ENCODE results near the gene ALDH7A1. TPM values are rescaled to one million over a fixed set of nuclear protein-coding genes. Genes with fewer than 3 reads are reported as not detected.

Gene ALDH7A1
- total and polyA plus RNA-seq, 2 donors (not counting 1 experiment from before 2014, with no cell fraction given) = 0.78 to 3.3 TPM

DNA sequence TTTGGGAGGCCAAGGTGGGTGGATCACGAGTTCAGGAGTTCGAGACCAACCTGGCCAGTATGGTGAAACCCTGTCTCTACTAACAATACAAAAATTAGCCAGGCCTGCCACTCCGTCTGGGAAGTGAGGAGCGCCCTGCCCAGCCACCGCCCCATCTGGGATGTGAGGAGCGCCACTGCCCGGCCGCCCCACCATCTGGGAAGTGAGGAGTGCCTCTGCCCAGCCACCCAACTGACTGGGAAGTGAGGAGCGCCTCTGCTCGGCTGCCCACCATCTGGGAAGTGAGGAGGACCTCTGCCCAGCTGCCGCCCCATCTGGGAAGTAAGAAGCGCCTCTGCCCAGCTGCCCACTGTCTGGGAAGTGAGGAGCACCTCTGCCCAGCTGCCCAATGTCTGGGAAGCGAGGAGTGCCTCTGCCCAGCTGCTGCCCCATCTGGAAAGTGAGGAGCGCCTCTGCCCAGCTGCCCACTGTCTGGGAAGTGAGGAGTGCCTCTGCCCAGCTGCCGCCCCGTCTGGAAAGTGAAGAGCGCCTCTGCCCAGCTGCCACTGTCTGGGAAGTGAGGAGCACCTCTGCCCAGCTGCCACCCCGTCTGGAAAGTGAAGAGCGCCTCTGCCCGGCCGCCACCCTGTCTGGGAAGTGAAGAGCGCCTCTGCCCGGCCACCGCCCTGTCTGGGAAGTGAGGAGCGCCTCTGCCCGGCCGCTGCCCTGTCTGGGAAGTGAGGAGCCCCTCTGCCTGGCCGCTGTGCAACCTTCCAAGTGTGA lies 5.3 kb downstream of the ALDH7A1 start:
- no peak for ATAC-seq (ENCODE audit: low read depth)
- H3K4me1 ChIP-seq (ENCODE audit: control insufficient read depth in 2 of 2, insufficient read depth in 2 of 2, low read length in 2 of 2) = peaks cover 5 to 8% of the 10 kb centered on the region in 2 donors
- no peak overlapping the region for H3K4me3 ChIP-seq (ENCODE audit: control extremely low read depth in 1 of 5, extremely low read depth in 1 of 5, insufficient read depth in 1 of 5, low read depth in 2 of 5, low read length in 4 of 5)
- H3K79me2 ChIP-seq (ENCODE audit: control insufficient read depth, insufficient read depth, low read length) = no peaks in the 10 kb centered on the region
- H3K27me3 ChIP-seq (replicated peaks in 1 of 4; ENCODE audit: control extremely low read depth in 1 of 4, control insufficient read depth in 3 of 4, insufficient read depth in 4 of 4, low read length in 3 of 4) = no peaks in the 10 kb centered on the region
- no peak overlapping the region for H3K27ac ChIP-seq (ENCODE audit: low read length in 2 of 2)
- peaks cover 0 to 5% (median 0%) of the 10 kb centered on the region in 3 donors for H3K9me3 ChIP-seq (ENCODE audit: control extremely low read depth in 1 of 3, control insufficient read depth in 2 of 3, insufficient read depth in 1 of 3, low read length in 2 of 3)
- CTCF ChIA-PET = no interaction called here
- 95% methylated on average over 27 of the region's 28 CpGs for WGBS (ENCODE audit: insufficient coverage)
- no peaks in the 10 kb centered on the region for H3K9me3 Mint-ChIP-seq (ENCODE audit: insufficient read depth)
- no peak overlapping the region for H3K4me3 Mint-ChIP-seq
- DNase-seq = no peak
- H4K20me1 ChIP-seq (ENCODE audit: control insufficient read depth, insufficient read depth, low read length, poor library complexity, severe bottlenecking) = no peaks in the 10 kb centered on the region
- no peaks in the 10 kb centered on the region for H3K36me3 ChIP-seq (replicated peaks in 1 of 2; ENCODE audit: control extremely low read depth in 1 of 2, control insufficient read depth in 1 of 2, extremely low read depth in 1 of 2, insufficient read depth in 2 of 2, low read length in 1 of 2)
- H3K4me1 Mint-ChIP-seq = peaks cover 5% of the 10 kb centered on the region
- no peak overlapping the region for H3K9ac ChIP-seq (ENCODE audit: low read length)
- TF ChIP-seq EZH2 (IDR thresholded peaks at IDR 0.05; ENCODE audit: borderline replicate concordance, insufficient read depth, low read depth, low read length, poor library complexity, severe bottlenecking) = no peak
- TF ChIP-seq, protein P1, sequence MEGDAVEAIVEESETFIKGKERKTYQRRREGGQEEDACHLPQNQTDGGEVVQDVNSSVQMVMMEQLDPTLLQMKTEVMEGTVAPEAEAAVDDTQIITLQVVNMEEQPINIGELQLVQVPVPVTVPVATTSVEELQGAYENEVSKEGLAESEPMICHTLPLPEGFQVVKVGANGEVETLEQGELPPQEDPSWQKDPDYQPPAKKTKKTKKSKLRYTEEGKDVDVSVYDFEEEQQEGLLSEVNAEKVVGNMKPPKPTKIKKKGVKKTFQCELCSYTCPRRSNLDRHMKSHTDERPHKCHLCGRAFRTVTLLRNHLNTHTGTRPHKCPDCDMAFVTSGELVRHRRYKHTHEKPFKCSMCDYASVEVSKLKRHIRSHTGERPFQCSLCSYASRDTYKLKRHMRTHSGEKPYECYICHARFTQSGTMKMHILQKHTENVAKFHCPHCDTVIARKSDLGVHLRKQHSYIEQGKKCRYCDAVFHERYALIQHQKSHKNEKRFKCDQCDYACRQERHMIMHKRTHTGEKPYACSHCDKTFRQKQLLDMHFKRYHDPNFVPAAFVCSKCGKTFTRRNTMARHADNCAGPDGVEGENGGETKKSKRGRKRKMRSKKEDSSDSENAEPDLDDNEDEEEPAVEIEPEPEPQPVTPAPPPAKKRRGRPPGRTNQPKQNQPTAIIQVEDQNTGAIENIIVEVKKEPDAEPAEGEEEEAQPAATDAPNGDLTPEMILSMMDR (IDR thresholded peaks at IDR 0.05) = no peak
- peaks cover 11% of the 10 kb centered on the region for H3K27me3 Mint-ChIP-seq
- H2AFZ ChIP-seq (ENCODE audit: insufficient read depth, low read depth, low read length, poor library complexity, severe bottlenecking) = no peak overlapping the region
- H3K4me2 ChIP-seq (replicated peaks; ENCODE audit: low read depth, low read length, poor library complexity, severe bottlenecking) = no peak overlapping the region
- H3K27ac Mint-ChIP-seq = no peak overlapping the region
- intact Hi-C loops (cut with micrococcal nuclease) = no loop called here
- POLR2A ChIA-PET = no interaction called here

Data from B cell (primary cell).